GM18907 (cell line): ENCODE measurements around the gene POU2F3.

Experiments
- ATAC-seq: cut with Tn5 transposase; IDR thresholded peaks from one replicate; pipeline ENCODE4 v1.9.1; 2021; ENCODE audit warnings: mild to moderate bottlenecking, moderate library complexity; ENCODE audit not compliant: unreplicated experiment

The POU2F3 gene

GRCh38 chr11:120210626-120211521 is 29.1 kb upstream of the POU2F3 start, which contains the start of gene OAF:
TSS of gene OAF (plus strand) at chr11:120211032. CDS start at chr11:120211280, 248 bp downstream.
- peak; percentile 76 for ATAC-seq

- ATAC-seq: peak; percentile 17
Measured at GRCh38 chr11:120211522-120212258, 28.2 kb upstream of the POU2F3 start.

DNA sequence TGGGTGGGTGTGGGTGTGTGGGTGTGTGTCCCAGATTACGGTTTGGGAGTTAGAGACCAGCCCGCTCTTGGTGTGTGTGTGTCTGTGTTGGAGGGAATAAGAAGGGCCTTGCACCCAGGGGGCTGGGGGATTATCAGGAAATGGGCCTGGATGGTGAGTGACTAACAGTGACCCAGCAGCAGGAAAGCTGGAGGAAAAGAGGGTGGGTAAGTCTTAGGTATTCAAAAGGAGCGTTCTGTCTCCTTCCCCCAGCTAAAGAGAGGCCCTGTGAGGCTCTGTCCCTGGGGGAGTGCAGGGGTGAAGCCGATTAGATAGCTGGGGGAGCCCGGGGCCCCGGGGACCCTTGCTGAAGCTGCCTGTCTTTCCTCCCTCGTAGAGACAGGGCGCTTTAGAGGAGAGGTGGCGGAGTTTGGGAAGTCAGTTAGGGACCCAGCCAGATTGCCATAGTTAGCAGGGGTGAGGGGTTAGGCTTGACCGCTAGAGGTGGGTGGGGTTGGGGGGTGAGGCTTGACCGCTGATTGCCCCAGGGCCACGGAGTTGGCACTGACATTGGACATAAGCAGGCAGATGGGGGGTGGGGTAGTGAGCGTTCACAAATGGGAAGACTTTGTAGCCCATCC is 27.6 kb upstream of the POU2F3 start:
- ATAC-seq: no peak

DNA sequence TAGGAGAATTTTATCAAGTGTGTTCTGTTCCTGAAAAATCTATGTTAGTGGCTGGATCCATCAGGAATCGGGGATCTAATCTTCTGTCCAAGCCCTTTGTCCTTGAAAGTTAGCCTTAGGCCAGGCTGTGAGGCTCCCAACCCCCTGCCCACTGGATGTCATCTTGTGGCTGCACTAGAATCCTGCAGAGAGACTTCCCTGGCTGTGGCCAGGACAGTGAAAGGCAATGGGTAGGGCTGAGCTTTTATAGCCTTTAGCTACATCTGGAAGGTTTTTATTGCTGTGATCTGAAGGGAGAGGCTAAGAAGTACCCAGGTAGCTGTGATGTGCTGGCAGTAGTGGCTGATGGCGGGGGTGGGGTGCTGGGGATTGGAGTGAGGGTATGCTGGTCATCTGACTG is 27.0 kb upstream of the POU2F3 start:
- no peak for ATAC-seq

- ATAC-seq: no peak
Measured at GRCh38 chr11:120214581-120214980, 25.4 kb upstream of the POU2F3 start.

- no peak for ATAC-seq
Measured at GRCh38 chr11:120215634-120216033, 24.3 kb upstream of the POU2F3 start.

- no peak for ATAC-seq
Measured at GRCh38 chr11:120216426-120217102, 23.4 kb upstream of the POU2F3 start.

DNA sequence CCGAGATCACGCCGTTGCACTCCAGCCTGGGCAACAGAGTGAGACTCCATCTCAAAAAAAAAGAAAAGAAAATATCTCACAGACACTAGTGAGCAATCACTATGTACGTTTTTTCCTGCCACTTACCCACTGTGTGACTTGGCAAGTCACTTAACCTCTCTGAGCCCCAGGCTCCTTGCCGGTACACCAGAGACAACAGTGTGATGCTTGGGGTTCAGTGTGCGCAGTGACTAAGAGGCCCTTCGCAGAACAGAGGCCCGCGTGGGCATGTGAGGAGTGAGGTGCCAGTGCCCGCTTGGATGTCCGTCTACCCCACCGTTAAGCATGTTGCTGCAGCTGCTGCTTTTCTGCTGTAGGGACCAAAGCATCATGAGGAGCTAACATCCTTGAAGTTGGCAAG is 22.4 kb upstream of the POU2F3 start:
- no peak for ATAC-seq

DNA sequence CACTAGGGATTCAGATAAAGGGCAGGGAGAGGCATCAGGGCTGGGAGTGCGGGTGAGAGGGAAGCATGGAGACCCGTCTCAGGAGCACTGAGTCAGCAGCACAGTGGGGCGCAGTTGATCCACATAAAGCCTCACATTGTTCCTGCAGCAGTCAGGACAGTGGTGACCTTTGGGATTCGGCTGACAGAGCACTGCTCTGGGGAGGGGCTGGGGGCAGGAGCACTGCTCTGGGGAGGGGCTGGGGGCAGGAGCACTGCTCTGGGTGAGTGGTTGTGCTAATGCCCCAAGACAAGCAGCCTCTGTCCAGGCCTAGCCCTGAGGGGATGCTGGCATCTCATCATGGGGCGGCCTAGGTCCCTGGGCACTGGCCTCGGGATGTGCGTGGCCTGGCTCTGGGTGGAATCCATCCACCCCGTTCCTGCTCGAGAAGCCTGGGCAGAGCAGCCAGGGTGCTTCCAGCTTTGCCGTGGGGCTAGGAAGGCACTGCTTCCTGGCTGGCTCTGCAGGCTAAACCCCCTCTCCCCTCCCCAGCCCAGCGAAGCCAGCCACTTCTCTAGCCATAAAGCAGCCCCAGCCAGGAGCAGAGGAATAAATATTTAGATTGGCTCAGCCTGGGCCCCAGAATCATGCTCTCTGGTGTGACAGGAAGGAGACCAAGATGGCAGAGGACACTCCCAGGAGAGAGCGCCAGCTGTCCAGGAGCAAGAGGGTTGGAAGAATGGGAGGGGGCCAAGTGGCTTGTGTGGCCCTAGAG is 21.8 kb upstream of the POU2F3 start:
- ATAC-seq: no peak

DNA sequence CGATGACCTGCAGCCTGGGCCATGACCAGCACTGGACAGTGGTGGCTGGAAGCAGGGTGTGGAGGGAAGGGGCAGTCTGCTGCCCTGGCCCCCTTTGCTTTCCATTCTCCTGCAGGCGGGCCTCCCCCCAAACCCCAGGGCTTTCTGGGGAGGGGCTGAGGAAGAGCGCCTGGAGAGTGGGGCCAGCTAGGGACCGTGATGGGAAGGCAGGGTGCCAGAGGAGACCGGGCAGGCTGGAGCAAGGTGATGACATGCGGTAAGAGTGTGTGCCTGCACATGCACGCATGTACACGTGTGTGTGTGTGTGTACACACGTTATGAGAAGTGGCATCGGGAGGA is 21.3 kb upstream of the POU2F3 start:
- ATAC-seq: no peak

DNA sequence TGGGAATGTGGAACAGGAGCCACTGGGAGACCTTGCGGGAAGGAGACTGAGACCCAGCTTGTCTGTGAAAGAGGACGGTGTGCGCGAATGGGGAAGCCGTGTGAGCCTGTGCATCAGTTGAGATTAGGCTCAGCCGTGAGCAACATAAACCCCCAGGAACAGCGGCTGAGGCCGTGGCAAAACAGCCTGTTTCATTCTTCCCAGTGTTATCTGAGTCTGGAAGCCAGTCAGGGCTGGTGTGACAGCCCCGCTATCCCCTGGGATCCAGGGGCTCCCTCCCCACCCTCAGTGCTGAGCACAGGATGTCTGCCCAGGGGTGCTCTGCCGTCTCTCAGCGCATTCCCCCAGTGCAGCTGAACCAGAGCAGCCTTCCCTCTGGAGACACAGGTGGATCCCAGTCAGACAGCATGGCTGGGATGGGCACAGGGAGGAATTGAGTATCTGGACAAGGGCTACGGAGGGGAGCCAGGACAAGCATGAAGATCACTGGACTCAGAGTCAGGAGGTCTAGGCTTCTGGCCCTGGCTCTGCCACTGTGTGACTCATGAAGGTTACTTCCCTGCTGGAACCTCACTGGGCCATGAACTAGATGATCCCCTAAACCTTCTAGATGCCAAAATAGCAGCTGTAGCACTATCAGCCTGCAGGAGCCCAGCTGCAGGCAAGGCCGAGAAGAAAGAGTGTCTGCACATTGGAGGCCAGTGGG is 20.6 kb upstream of the POU2F3 start:
- ATAC-seq: no peak

GRCh38 chr11:120219938-120220746 is 19.8 kb upstream of the POU2F3 start:
- no peak for ATAC-seq

DNA sequence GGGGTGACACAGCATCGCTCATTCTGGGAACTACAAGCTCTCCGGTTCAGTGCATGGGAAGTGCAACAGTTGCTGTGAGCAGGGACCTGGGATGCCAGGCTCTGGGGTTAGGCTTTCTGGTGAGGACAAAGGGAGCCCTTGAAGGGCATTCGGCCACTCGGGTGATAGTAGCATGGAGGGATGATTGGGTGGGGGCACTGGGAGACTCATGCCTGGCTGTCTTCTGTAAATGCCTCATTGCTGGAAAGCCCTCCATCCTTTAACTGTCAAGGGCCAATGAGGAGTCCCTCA is 19.2 kb upstream of the POU2F3 start:
- no peak for ATAC-seq

DNA sequence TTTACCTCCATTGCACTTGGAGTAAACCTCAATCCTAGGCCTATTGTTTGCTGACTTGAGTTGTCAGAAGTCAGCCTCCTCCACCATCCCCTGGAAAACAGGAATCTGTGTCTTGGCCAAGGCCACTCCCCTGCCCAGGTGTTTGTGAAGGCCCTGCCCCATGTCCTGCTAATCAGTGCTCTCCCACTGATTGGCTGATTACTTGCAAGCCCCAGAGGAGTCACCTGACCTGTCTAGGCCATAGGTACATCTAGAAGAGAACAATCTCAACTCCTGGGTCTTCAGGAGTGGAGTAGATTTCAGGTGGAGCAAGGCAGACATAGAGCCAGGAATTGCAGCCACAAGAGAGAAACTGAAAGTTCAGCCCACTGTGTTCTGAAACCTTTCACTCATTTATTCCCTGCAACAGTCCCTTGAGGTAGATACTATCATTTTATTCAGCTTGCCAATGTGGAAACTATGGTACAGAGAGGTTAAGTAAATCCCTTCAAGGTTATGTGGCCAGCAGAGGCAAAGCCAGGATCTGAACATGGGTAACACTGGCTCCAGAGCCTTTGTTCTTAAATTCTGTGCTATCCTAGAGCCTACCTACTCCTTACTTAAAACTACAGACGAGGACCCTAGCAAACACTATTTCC is 18.7 kb upstream of the POU2F3 start:
- no peak for ATAC-seq

GRCh38 chr11:120222916-120223315 is 17.0 kb upstream of the POU2F3 start:
- no peak for ATAC-seq

- ATAC-seq: no peak
Measured at GRCh38 chr11:120223793-120224192, 16.1 kb upstream of the POU2F3 start.

GRCh38 chr11:120224361-120224760 is 15.6 kb upstream of the POU2F3 start:
- ATAC-seq: no peak

DNA sequence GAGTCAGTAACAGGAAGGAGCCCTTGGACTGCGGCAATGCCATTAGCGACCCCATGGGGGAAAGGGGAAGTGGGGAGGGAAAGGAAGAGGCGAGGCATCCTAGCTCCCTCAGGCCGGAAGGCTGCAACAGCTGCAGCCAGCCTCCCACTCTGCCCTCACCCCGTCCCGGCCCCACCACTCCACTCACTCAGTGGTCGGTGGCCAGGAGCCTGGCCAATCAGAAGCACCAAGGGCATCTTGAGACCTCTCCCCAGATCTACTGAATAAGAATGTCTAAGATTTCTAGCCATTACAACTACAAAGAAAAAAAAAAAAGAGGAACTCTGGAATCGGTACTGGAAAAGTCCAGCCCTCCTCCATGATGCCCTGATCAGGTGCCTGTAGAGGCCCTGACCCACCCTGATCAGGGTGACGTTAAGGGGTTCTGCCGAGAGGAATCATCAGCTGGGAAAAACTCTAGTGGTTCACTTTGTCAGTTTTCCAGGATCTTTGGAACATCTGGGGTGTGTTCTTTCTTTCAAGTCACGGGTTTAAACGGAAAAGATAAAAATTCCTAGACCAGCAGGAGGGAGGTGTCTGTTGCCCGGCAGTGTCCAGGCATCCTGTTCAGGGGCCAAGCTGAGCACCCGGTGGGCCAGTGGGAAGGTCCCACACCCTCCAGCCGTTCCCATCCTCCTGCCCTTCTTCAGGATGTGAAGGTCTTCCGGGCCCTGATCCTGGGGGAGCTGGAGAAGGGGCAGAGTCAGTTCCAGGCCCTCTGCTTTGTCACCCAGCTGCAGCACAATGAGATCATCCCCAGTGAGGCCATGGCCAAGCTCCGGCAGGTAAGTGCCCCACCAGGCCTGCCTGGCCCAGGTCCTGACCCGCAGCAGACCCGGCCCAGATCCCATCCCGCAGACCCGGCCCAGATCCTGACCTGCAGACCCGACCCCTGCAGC is 14.7 kb upstream of the POU2F3 start:
- no peak for ATAC-seq
